K562 treated with DMSO at 1 percent for 4 hours (cell line): ENCODE measurements around the gene KLRC4. TPM values are rescaled to one million over a fixed set of nuclear protein-coding genes. Genes with fewer than 3 reads are reported as not detected.

Source experiments
- total RNA-seq: library from RNA; unstranded; fragments of 300-600 nt; gene quantifications from 2 replicates; pipeline ENCODE4 v1.2.3, GENCODE V29; 2022; ENCODE audit not compliant: insufficient read depth

Gene KLRC4, protein sequence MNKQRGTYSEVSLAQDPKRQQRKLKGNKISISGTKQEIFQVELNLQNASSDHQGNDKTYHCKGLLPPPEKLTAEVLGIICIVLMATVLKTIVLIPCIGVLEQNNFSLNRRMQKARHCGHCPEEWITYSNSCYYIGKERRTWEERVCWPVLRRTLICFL
- not detected in 2 replicates for total RNA-seq

DNA sequence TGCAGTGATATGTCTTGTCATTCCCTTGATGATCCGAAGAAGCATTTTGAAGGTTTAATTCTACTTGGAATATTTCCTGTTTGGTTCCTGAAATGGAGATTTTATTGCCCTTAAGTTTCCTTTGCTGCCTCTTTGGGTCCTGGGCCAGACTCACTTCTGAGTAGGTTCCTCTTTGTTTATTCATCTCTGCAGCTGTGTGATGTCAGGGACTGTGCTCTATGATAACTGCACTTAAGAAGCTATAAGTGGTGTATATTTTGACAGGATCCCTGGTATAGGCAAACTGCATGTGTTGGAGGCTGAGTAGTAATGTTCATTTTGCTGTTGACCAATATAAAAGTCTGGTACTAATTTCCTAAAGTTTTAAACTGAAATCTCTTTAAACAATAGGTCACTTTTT lies at the start of gene KLRC4:
KLRC4 (minus strand) TSS at position 366 of the 400 bp plus-strand sequence; CDS start at position 184, 182 bp downstream.

DNA sequence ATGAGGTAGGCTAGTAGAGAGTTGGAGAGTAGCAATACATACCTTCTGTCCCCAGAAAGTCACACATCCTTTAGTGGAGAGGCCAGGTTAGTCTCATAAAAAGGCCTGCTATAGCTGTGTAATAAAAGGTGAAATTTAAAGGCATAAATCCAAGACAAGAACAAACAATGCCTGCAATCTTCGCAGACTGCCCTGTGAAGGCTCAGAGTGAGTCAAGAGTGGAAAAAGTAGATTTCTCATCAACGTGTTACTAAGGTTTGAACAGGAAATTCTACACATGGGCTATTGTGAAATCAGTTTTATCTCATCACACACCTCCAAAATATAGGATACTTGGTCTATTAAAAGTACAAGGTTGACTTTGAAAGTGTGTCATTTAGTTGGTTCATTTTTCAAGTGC lies 43.6 kb upstream of the KLRC4 start, which contains the start of gene KLRC1:
KLRC1 (minus strand) TSS at position 222 of the 400 bp plus-strand sequence. CDS start 2,221 bp downstream, outside the sequence.

DNA sequence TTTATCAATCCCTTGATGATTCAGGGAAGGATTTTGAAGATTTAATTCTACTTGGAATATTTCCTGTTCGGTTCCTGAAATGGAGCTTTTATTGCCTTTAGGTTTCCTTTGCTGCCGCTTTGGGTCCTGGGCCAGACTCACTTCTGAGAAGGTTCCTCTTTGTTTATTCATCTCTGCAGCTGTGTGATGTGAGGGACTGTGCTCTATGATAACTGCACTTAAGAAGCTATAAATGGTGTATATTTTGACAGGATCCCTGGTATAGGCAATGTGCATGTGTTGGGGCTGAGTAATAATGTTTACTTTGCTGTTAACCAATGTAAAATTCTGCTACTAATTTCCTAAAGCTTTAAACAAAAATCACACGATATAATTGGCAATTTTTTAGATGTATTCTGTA lies 26.3 kb upstream of the KLRC4 start, which contains the start of gene KLRC2:
KLRC2 (minus strand) TSS at position 195 of the 400 bp plus-strand sequence; CDS start at position 171, 24 bp downstream.

DNA sequence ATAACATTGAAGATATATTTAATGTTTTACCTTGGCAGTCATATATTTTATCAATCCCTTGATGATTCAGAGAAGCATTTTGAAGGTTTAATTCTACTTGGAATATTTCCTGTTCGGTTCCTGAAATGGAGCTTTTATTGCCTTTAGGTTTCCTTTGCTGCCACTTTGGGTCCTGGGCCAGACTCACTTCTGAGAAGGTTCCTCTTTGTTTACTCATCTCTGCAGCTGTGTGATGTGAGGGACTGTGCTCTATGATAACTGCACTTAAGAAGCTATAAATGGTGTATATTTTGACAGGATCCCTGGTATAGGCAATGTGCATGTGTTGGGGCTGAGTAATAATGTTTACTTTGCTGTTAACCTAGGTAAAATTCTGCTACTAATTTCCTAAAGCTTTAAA lies 10.8 kb upstream of the KLRC4 start, which contains the start of gene KLRC3:
KLRC3 (minus strand) TSS at position 262 of the 400 bp plus-strand sequence; CDS start at position 217, 45 bp downstream.

DNA sequence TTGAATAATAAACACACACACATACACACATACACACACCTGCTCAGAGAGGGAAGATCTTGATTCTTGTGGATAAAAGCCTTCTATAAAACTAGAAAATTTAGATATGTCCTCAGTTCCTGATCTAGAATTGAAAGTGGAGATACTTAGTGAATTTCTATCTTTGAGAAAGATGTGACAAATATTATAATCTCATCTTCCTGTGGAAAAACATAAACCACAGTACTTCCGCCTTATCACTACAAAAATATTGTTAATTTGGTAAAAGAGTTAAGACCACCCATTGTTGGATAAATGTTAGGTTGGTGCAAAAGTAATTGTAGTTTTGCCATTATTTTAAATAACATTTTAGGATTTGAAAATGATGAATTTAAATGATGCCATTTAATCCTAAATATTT lies 19.7 kb downstream of the KLRC4 start, which contains the start of gene KLRK1:
KLRK1 (minus strand) TSS at position 138 of the 400 bp plus-strand sequence. CDS start 1,231 bp downstream, outside the sequence.

Other genes starting within 250 kb of the KLRC4 start
- gene OLR1, start 237.6 kb downstream of the KLRC4 start, total RNA-seq, result not detected in 2 replicates
- not detected in 2 replicates for gene TMEM52B, start 230.7 kb downstream of the KLRC4 start, total RNA-seq
- gene GABARAPL1, start 196.9 kb downstream of the KLRC4 start, total RNA-seq, result 15.1 and 20.4 TPM in 2 replicates
- gene KLRD1, start 101.9 kb downstream of the KLRC4 start, total RNA-seq, result not detected in 2 replicates
- gene KLRK1, start 19.7 kb downstream of the KLRC4 start, total RNA-seq, result not detected in 2 replicates
- gene KLRC3, start 10.8 kb upstream of the KLRC4 start, total RNA-seq, result not detected in 2 replicates
- not detected in 2 replicates for gene KLRC2, start 26.3 kb upstream of the KLRC4 start, total RNA-seq
- not detected in 2 replicates for gene KLRC1, start 43.6 kb upstream of the KLRC4 start, total RNA-seq
- gene EIF2S3B, start 96.1 kb upstream of the KLRC4 start, total RNA-seq, result 0.97 TPM in 1 of 2 replicates, not detected in the other
- gene MAGOHB, start 203.9 kb upstream of the KLRC4 start, total RNA-seq, result 6.8 and 8.7 TPM in 2 replicates